Progenitor cell of endocrine pancreas (in vitro differentiated cells): Measurements from ENCODE around the gene SLC28A3. TPM values are rescaled to one million over a fixed set of nuclear protein-coding genes. Genes with fewer than 3 reads are reported as not detected.

Experiments
- DNase-seq: peaks from one replicate; pipeline ENCODE4 v3.0.0; 2021; ENCODE audit warnings: low spot score; ENCODE audit not compliant: unreplicated experiment
- H3K27ac Mint-ChIP-seq: 2 replicates; pipeline ENCODE4 v1.8.0; 2021; ENCODE audit warnings: mild to moderate bottlenecking, moderate library complexity, mixed read lengths
- H3K27me3 Mint-ChIP-seq: 2 replicates; pipeline ENCODE4 v1.8.0; 2021; ENCODE audit warnings: mixed read lengths
- H3K36me3 Mint-ChIP-seq: 2 replicates; pipeline ENCODE4 v1.8.0; 2022; ENCODE audit warnings: mixed read lengths; ENCODE audit not compliant: insufficient read depth
- H3K4me1 Mint-ChIP-seq: 2 replicates; pipeline ENCODE4 v1.8.0; 2021; ENCODE audit warnings: low read depth, mixed read lengths
- H3K4me3 Mint-ChIP-seq: 2 replicates; pipeline ENCODE4 v1.8.0; 2021; ENCODE audit warnings: low read depth, mild to moderate bottlenecking, moderate library complexity, mixed read lengths
- H3K9me3 Mint-ChIP-seq: 2 replicates; pipeline ENCODE4 v1.8.0; 2021; ENCODE audit warnings: low read depth, mixed read lengths
- CTCF ChIP-seq: fragments of 200-600 bp; sonication (generic); IDR thresholded peaks from one replicate; pipeline ENCODE4 v1.5.0; 2021; ENCODE audit warnings: antibody characterized with exemption, mild to moderate bottlenecking; ENCODE audit not compliant: unreplicated experiment
- total RNA-seq: library from RNA; stranded (reverse); gene quantifications from 2 replicates; pipeline ENCODE4 v1.2.1, GENCODE V29; 2021

The SLC28A3 gene
- total RNA-seq, 1 donor from 2014 or later: 0.62 TPM

DNA sequence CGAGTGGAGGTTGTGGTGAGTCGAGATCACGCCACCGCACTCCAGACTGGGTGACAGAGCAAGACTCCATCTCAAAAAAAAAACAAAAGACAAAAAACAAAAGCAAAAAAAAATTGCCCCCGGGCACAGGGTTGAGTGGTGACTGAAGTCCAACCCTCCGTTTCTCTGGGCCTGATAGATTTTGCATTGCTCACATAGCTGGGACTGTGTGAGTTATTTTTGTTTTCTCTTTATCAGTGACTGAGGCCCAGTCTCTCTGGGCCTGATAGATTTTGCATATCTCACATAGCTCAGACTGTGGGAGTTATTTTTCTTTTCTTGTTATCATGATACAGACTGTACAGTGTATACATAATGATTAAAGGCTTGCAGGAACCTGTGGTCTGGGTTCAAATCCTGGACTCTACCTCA, 2.6 kb upstream of the SLC28A3 start:
- H3K4me3 Mint-ChIP-seq: no peak overlapping the region
- peaks cover 19% of the 10 kb centered on the region for H3K4me1 Mint-ChIP-seq
- H3K36me3 Mint-ChIP-seq: no peaks in the 10 kb centered on the region
- no peaks in the 10 kb centered on the region for H3K27me3 Mint-ChIP-seq
- no peak overlapping the region for H3K27ac Mint-ChIP-seq
- no peaks in the 10 kb centered on the region for H3K9me3 Mint-ChIP-seq
- no peak for TF ChIP-seq CTCF
- no peak for DNase-seq

DNA sequence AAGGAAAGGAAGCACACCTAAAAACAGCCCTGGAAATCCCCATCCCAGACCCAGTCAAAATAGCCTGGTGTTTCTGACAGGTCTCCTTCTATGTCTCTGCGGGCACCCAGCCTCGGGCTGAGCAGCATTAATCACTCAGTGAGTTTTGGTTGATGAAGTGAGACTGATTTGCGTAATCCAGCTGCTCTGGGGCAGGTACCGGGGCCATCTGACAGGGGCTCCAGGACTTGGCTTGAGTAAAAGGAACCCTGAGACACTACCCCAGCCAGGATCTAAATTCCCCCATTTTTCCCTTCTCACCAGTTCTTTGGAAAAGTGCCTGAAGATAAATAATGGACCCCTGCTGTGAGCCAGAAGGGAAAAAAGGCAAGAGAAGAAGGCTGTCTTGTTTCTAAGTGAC, 596 bp downstream of the SLC28A3 start:
- TF ChIP-seq CTCF: no peak
- H3K27me3 Mint-ChIP-seq: no peaks in the 10 kb centered on the region
- no peak for DNase-seq
- no peaks in the 10 kb centered on the region for H3K9me3 Mint-ChIP-seq
- peak overlapping the region; percentile 91 for H3K27ac Mint-ChIP-seq
- H3K4me1 Mint-ChIP-seq: peaks cover 22% of the 10 kb centered on the region
- no peaks in the 10 kb centered on the region for H3K36me3 Mint-ChIP-seq
- H3K4me3 Mint-ChIP-seq: no peak overlapping the region

GRCh38 chr9:84339503-84339902, 1.1 kb downstream of the SLC28A3 start:
- DNase-seq: no peak
- Mint-ChIP-seq H3K4me3 (no peak overlapping the region), H3K27ac (peak overlapping the region; percentile 91)

DNA sequence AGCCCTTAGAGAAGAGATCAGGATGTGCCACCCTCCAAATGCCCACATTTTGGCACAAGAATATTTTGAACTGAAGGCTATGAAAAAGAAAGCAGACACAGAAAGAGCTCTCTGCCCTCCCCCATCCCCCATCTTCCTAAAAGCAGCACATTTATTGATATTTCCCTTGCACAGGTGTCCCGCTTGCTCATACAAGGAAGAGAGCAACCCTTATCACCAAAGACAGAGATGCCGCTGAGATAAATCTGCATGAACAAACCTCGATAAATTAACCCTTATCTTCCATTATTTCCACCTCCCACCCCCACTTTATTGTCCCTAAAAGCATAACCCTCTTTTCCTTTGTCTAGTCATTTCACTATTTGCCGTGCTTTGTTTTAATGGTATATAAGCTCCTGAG, 1.8 kb downstream of the SLC28A3 start:
- peaks cover 22% of the 10 kb centered on the region for H3K4me1 Mint-ChIP-seq
- no peak overlapping the region for H3K4me3 Mint-ChIP-seq
- H3K36me3 Mint-ChIP-seq: no peaks in the 10 kb centered on the region
- no peaks in the 10 kb centered on the region for H3K9me3 Mint-ChIP-seq
- no peaks in the 10 kb centered on the region for H3K27me3 Mint-ChIP-seq
- no peak for TF ChIP-seq CTCF
- no peak overlapping the region for H3K27ac Mint-ChIP-seq
- DNase-seq: no peak

More at GRCh38 chr9:84339503-84339902, 1.1 kb downstream of the SLC28A3 start:
- Mint-ChIP-seq H3K4me1 (peaks cover 22% of the 10 kb centered on the region), H3K9me3 (no peaks in the 10 kb centered on the region), H3K36me3 (no peaks in the 10 kb centered on the region), H3K27me3 (no peaks in the 10 kb centered on the region)
- TF ChIP-seq CTCF: no peak

DNA sequence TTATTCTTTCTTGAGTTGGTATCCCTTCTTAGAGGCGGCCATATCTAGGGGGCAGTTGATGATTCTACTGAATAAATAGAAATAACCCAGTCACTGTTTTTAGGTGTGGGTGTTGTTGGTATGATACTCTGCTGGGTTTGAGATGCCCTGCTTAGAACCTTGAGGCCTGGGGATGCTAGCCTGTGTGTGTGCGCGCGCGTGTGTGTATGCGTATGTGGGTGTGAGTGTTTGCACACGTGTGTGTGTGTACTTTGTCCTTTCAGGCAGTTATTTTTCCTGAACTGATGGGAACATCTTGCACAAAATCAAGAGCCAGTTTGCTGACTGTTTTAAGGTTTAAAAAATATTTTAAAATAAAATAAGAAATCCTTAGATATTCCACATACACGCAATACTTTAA, 3.3 kb downstream of the SLC28A3 start:
- H3K4me3 Mint-ChIP-seq: no peak overlapping the region
- H3K27me3 Mint-ChIP-seq: no peaks in the 10 kb centered on the region
- no peak for DNase-seq
- H3K4me1 Mint-ChIP-seq: peaks cover 22% of the 10 kb centered on the region
- no peaks in the 10 kb centered on the region for H3K36me3 Mint-ChIP-seq
- no peaks in the 10 kb centered on the region for H3K9me3 Mint-ChIP-seq
- TF ChIP-seq CTCF: no peak
- H3K27ac Mint-ChIP-seq: no peak overlapping the region
